Activated CD8-positive, alpha-beta T cell treated with anti-CD3 and anti-CD28 coated beads for 36 hours (primary cell): ENCODE measurements around the gene NRL. TPM values are rescaled to one million over a fixed set of nuclear protein-coding genes. Genes with fewer than 3 reads are reported as not detected.

ENCODE experiments used
- ATAC-seq: fragments of 200-7000 bp; cut with Tn5 transposase; one replicate; pipeline ENCODE4 v1.10.0; 2021; ENCODE audit warnings: mild to moderate bottlenecking, moderate library complexity
- CTCF ChIA-PET: fragments of 350-600 bp; sonication (Branson Sonifier 250); formaldehyde crosslinking; loops from one replicate; lab custom pipeline; 2021; ENCODE audit warnings: antibody characterized with exemption; lab: Charles Lee
- POLR2A ChIA-PET: fragments of 350-600 bp; sonication (Branson Sonifier 250); formaldehyde crosslinking; loops from one replicate; lab custom pipeline; 2021; ENCODE audit warnings: antibody characterized with exemption; lab: Charles Lee
- DNase-seq: peaks from one replicate; pipeline ENCODE4 v3.0.0-alpha.2; 2020
- H3K27ac Mint-ChIP-seq: one replicate; pipeline ENCODE4 v1.8.0; 2021; ENCODE audit warnings: mild to moderate bottlenecking, mixed read lengths
- H3K27me3 Mint-ChIP-seq: one replicate; pipeline ENCODE4 v1.8.0; 2021; ENCODE audit warnings: mixed read lengths
- H3K36me3 Mint-ChIP-seq: one replicate; pipeline ENCODE4 v1.8.0; 2021; ENCODE audit warnings: low read depth, mixed read lengths
- H3K4me1 Mint-ChIP-seq: one replicate; pipeline ENCODE4 v1.8.0; 2021; ENCODE audit warnings: low read depth, mixed read lengths
- H3K4me3 Mint-ChIP-seq: one replicate; pipeline ENCODE4 v1.8.0; 2021; ENCODE audit warnings: mild to moderate bottlenecking, moderate library complexity, mixed read lengths
- H3K9me3 Mint-ChIP-seq: one replicate; pipeline ENCODE4 v1.8.0; 2021; ENCODE audit warnings: mixed read lengths
- intact Hi-C: fragments of 100-400 bp; cut with micrococcal nuclease; formaldehyde crosslinking; loops from one replicate; pipeline ENCODE4 v1.10.0; 2022
- total RNA-seq, 2 experiments: library from RNA; stranded (reverse); gene quantifications; one replicate each; pipeline ENCODE4 v1.2.3, GENCODE V29; 2021
- TF ChIP-seq, protein P1 (sequence below): fragments of 200-600 bp; IDR thresholded peaks from one replicate; pipeline ENCODE4 v1.8.0; 2022; ENCODE audit warnings: antibody characterized with exemption, mild to moderate bottlenecking

The NRL gene
- total RNA-seq, 2 experiments from 2014 or later, result 1.8 to 2.5 TPM

DNA sequence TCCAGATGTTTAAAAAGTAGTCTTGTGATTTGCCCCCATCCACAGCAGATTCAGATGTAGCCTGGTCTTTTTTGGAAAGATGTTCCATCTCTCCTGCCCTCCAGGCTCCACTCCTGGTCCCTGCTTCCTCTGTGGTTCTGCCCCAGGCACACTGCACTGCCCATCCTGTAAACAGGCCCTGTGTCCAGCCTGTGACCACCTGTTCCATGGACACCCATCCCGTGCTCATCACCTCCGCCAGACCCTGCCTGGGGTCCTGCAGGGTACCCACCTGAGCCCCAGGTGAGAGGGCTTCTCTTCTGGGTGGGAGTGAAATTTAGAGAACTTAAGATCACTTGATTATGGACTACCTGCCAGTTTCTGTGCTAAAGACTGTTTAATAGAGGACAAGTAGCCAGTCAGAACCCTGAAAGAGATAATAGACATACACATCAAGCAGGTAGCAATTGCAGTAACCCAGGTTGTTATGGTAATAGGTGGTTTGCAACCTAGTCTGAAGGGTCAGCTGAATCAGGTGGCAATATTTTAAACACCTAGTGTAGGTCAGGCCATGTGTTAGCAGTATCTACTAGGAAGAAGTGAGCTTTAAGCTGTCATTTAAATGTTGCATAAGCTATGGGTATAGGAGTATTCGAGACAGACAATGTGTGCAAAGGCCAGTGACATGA lies 34.7 kb upstream of the NRL start:
- peak overlapping the region; percentile 89 for H3K4me3 Mint-ChIP-seq
- no peaks in the 10 kb centered on the region for H3K27me3 Mint-ChIP-seq
- CTCF ChIA-PET, result interaction anchor here (8.0 kb wide), 1 partner anchor 12 kb away, joined by 91 read pairs; the partner anchor contains the start of gene IRF9
- DNase-seq (no peak), ATAC-seq (no peak)
- no peak overlapping the region for H3K27ac Mint-ChIP-seq
- TF ChIP-seq, protein P1, sequence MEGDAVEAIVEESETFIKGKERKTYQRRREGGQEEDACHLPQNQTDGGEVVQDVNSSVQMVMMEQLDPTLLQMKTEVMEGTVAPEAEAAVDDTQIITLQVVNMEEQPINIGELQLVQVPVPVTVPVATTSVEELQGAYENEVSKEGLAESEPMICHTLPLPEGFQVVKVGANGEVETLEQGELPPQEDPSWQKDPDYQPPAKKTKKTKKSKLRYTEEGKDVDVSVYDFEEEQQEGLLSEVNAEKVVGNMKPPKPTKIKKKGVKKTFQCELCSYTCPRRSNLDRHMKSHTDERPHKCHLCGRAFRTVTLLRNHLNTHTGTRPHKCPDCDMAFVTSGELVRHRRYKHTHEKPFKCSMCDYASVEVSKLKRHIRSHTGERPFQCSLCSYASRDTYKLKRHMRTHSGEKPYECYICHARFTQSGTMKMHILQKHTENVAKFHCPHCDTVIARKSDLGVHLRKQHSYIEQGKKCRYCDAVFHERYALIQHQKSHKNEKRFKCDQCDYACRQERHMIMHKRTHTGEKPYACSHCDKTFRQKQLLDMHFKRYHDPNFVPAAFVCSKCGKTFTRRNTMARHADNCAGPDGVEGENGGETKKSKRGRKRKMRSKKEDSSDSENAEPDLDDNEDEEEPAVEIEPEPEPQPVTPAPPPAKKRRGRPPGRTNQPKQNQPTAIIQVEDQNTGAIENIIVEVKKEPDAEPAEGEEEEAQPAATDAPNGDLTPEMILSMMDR, result no peak
- intact Hi-C loops, result no loop called here
- H3K9me3 Mint-ChIP-seq, result no peaks in the 10 kb centered on the region
- POLR2A ChIA-PET, result interaction anchor here (0.7 to 10.7 kb wide), 9 partner anchors 8 to 92 kb away, joined by 3 to 178 read pairs (median 5); partner anchors contain the start of genes DCAF11, EMC9, IPO4 and IRF9
- H3K4me1 Mint-ChIP-seq, result peaks cover 40% of the 10 kb centered on the region
- H3K36me3 Mint-ChIP-seq, result peaks cover 56% of the 10 kb centered on the region

DNA sequence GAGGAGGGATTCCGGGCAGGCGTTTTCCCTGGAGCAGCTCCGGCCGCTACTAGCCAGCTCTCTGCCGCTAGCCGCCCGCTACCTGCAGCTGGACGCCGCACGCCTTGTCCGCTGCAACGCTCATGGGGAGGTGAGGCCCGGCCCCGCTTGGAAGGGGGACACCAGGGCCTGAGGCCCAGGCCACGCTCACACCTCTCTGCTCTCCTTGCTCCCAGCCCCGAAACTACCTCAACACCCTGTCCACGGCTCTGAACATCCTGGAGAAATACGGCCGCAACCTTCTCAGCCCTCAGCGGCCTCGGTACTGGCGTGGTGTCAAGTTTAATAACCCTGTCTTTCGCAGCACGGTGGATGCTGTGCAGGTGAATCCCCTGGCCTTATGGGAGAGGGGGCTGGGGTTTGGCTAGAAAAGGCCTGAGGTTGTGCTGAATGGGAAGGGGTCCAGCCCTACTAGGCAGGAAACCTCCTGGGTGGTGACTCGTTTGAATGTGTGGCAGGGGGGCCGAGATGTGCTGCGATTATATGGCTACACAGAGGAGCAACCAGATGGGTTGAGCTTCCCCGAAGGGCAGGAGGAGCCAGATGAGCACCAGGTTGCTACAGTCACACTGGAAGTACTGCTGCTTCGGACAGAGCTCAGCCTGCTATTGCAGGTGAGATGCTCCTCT lies 33.1 kb upstream of the NRL start:
- TF ChIP-seq, protein P1, result no peak
- H3K4me1 Mint-ChIP-seq, result peaks cover 55% of the 10 kb centered on the region
- intact Hi-C loops, result no loop called here

DNA sequence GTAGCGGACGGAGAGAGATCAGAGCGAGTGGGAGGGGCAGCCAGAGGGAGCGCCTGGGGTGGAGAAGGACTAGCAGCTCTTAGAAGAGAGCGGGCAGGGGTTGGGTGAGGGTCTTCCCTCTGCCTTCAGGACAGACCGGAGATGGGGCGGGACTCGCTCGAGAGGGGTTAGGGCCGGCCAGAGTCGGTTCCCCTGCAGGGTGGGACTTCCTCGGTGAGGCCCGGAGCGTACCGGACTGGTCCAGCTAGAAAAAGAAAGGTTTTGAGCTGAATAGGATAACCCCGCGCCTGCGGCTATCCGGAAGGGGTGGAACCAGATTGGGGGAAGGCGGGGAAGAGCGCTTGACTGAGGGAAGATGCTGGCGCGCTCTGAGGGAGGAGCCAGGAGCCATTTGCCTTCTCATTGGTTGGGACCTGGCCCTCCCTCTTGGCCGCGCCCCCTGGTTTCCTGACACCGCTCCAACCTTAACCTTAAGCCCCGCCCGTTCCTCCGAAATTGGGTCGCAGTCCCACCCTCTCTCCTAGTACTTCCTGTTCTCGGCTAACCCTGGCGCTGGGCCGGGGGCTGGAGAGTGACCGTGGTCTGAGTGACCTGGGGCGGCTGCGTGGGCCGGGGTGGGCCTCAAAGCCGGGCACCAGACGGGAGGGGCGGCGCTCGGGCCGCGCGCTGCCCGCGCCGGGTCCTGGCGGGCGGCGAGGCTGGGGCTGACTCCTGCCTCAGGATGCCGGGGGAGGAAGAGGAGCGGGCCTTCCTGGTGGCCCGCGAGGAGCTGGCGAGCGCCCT lies 32.4 kb upstream of the NRL start, which contains the start of gene RNF31:
Gene RNF31, plus strand, starts transcription at position 521 of the 783 bp plus-strand sequence. Its CDS starts 201 bp downstream, at position 722.
- Mint-ChIP-seq H3K36me3 (peaks cover 68% of the 10 kb centered on the region), H3K27me3 (no peaks in the 10 kb centered on the region), H3K4me1 (peaks cover 58% of the 10 kb centered on the region), H3K9me3 (no peaks in the 10 kb centered on the region), H3K4me3 (peak within 1 kb of the TSS; percentile 89), H3K27ac (peak within 1 kb of the TSS; percentile 98)
- POLR2A ChIA-PET, result interaction anchor here (0.6 to 10.7 kb wide), 17 partner anchors 8 to 590 kb away, joined by 3 to 178 read pairs (median 4); partner anchors contain the start of genes CHMP4A, DCAF11, IPO4 and IRF9
- CTCF ChIA-PET, result interaction anchor here (0.9 to 8.0 kb wide), 9 partner anchors 11 to 161 kb away, joined by 3 to 91 read pairs (median 9); partner anchors contain the start of genes CIDEB, DCAF11, IRF9 and NRL
- DNase-seq (peak; percentile 100), ATAC-seq (peak; percentile 87)
- intact Hi-C loops, result no loop called here
- TF ChIP-seq, protein P1, result no peak

More for the DNA sequence above, 33.1 kb upstream of the NRL start:
- peaks cover 68% of the 10 kb centered on the region for H3K36me3 Mint-ChIP-seq
- H3K27me3 Mint-ChIP-seq, result no peaks in the 10 kb centered on the region
- ATAC-seq (no peak), DNase-seq (no peak)
- no peaks in the 10 kb centered on the region for H3K9me3 Mint-ChIP-seq
- POLR2A ChIA-PET, result interaction anchor here (1.1 to 10.7 kb wide), 12 partner anchors 9 to 123 kb away, joined by 3 to 178 read pairs (median 4); partner anchors contain the start of genes DCAF11, IRF9, NRL and PSME1
- CTCF ChIA-PET, result interaction anchor here (0.6 to 8.0 kb wide), 6 partner anchors 13 to 112 kb away, joined by 3 to 91 read pairs (median 3); partner anchors contain the start of genes DCAF11, IRF9 and TM9SF1
- peak overlapping the region; percentile 84 for H3K27ac Mint-ChIP-seq
- peak overlapping the region; percentile 89 for H3K4me3 Mint-ChIP-seq

DNA sequence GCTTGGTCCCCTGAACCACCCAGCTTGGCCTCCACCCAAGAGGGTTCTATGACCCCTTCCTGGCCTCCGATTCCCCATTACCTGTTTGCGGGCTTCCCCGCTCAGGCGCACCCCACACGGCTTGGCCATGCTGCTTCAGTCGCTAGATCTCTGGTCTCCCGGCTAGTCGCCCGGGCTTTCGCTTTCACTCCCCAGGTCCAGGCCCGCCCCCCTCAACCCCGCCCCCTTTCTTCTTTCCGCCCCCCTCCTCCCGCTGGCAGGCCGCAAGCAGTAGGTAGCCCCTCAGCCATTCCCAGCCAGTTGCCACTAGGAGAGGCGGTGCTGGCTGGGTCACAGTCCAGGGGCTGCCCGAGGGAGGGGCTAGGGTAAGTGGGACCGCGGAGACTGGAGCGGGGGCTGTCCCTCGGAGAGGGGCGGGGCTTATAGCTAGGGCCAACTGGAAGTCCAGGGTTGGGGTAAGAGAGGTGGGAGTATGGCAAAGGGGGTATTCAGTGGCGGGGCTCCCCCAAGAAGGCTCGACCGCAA lies 31.8 kb upstream of the NRL start, which contains the start of gene PSME2:
Gene PSME2, minus strand, starts transcription at position 158 of the 525 bp plus-strand sequence. Its CDS starts 29 bp downstream, at position 129.
- CTCF ChIA-PET, result interaction anchor here (0.9 to 8.0 kb wide), 12 partner anchors 9 to 161 kb away, joined by 3 to 91 read pairs (median 6); partner anchors contain the start of genes CIDEB, DCAF11, IRF9 and NRL
- Mint-ChIP-seq H3K4me1 (peaks cover 60% of the 10 kb centered on the region), H3K27me3 (no peaks in the 10 kb centered on the region), H3K4me3 (peak within 1 kb of the TSS; percentile 89), H3K9me3 (no peaks in the 10 kb centered on the region), H3K36me3 (peaks cover 67% of the 10 kb centered on the region), H3K27ac (peak within 1 kb of the TSS; percentile 98)
- intact Hi-C loops, result no loop called here
- ATAC-seq (peak; percentile 81), DNase-seq (peak; percentile 97)
- TF ChIP-seq, protein P1, result no peak
- POLR2A ChIA-PET, result interaction anchor here (0.6 to 10.7 kb wide), 17 partner anchors 9 to 590 kb away, joined by 3 to 178 read pairs (median 5); partner anchors contain the start of genes CHMP4A, DCAF11, IPO4 and IRF9
